ENCODE measurements around the gene TMEM250. TPM values are rescaled to one million over a fixed set of nuclear protein-coding genes. Genes with fewer than 3 reads are reported as not detected.
"Not testable (repeated sequence)": the region's sequence is repeated elsewhere in the genome, so short reads cannot be mapped to it uniquely, and the experiment has no call there.

Gene TMEM250, protein sequence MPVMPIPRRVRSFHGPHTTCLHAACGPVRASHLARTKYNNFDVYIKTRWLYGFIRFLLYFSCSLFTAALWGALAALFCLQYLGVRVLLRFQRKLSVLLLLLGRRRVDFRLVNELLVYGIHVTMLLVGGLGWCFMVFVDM
- total RNA-seq: 30.2 TPM
- long read RNA-seq, partial matches to known transcripts: 55 of 57 reads
- long read RNA-seq, other reads (novel, unspliced or antisense): 0 of 57 reads

DNA sequence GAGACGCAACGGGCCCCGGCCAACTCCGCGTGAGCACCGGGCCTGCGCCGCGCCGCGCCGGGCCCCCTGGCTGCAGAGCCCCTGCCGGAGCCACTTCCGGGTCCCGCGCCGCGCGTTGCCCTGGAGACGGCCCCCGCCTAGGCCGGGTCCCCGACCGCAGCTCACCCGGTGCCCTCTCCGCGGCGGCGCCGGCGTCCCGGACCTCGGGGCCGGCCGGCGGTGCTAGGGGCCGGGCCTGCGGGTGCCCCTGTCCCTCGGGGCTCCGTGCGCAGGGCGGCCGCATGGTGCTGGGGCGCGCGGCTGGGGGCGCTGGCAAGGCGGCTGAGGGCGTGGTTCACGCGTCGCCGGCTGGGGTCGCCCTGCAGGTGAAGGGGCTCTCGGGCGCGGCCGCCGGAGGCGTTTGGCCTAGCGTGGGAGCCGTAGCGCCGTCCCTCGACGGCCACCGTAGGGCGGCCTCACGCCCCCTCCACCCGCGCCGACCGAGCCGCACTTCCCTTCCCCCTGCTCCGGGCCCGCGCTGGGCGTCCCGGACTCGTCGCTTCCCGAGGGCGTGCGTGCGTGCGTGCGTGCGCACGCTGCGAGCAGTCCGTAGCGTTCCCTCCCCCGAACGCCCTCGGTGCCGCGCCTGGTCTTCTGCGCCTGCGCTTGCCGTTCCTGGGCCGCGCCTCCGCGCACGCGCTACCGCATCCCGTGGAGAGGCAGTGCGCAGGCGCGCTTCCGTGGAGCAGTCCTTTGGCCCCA is at the start of gene TMEM250:
TSS of gene TMEM250 (minus strand) at position 556 of the 741 bp plus-strand sequence. CDS start 1,975 bp downstream, outside the sequence.
- peak; percentile 99 for DNase-seq (ENCODE audit: low spot score)

DNA sequence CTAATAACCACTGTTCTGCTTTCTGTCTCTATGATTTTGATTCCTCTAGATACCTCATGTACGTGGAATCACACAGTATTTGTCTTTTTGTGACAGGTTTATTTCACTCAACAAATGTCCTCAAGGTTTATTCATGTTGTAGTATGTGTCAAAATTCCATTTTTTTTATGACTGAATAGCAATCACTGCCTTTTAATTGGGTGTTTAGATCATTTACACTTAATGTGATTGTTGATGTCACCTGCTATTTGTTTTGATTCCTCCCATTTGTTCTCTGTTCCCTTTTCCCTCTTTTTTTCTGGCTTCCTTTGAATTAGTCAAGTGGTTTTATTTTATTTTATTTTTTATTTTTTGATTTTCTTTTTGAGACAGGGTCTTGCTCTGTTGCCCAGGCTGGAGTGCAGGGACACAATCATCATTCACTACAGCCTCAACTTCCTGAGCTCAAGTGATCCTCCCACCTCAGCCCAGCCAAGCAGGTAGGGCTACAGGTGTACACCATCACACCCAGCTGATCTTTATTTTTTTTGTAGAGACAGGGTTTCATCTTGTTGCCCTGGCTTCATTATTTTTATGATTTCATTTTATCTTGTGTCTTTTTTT is 44.7 kb upstream of the TMEM250 start:
- DNase-seq (ENCODE audit: low spot score): no peak

DNA sequence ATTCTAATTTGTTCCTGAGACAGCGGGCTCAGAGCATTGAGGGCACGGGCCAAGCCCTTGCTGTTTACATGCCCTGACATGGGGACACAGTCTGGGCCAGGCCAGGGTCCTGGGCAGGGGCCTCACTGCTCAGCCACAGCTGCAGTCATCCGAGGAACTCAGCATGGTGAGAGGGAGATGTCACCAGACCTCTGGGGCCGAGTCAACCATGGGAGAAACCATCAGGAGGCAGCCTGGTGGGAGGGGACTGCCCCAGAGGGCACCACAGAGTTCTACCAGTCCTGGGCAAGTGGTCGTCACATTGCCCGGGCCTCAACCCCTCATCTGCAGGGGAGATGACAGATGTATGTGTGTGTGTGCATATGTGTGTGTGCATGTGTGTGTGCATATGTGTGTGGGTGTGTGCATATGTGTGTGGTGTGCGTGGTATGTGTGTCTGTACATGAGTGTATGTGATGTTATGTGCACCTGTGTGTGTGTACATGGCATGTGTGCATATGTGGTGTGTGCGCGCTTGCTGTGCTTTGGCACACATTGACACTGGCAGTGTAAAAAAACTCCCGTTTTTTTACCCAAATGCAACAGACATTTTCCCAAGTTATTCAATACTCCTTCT is 42.4 kb upstream of the TMEM250 start:
- no peak for DNase-seq (ENCODE audit: low spot score)

DNA sequence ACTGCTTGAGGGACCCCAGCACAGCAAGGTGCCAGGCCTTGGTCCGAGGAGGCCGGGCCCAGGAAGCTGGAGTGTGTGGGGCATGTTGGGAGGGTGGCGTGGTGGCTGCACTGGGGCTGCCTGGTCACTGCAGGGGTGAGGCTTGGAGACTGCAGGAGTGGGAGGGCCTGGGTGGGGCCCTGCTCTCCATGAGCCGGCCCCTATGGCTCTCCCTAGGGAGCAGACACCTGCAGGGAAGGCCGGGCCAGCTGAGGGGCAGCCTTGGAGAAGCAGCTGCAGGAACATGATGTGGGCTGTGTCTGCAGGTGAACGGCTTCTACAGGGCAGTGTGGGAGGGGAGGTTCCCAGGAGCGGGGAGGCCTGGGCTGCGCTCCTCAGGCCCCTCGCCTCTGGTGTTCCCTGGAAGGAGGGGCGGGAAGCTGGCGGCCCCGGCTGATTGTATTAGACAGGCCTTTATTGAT is 41.7 kb upstream of the TMEM250 start:
- DNase-seq (ENCODE audit: low spot score): no peak

DNA sequence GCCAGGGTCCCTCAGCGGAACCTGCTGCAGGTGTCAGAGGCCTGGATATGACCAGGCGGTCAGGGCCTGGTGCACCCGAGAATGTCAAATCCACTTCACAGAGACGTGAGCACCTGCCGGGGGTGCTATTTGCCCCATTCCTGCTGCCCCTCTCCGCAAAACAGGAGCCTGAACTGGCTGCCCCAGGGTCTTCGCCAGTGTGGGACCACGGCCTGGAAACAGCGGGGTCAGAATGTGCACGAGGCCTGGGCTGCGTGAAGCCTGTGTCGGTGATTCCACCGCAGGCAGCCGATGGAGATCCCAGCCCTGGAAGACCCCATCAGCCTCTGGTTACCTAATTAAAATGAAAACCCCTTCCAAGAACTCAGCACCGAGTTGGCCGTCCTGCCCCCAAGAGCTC is 41.2 kb upstream of the TMEM250 start:
- no peak for DNase-seq (ENCODE audit: low spot score)

DNA sequence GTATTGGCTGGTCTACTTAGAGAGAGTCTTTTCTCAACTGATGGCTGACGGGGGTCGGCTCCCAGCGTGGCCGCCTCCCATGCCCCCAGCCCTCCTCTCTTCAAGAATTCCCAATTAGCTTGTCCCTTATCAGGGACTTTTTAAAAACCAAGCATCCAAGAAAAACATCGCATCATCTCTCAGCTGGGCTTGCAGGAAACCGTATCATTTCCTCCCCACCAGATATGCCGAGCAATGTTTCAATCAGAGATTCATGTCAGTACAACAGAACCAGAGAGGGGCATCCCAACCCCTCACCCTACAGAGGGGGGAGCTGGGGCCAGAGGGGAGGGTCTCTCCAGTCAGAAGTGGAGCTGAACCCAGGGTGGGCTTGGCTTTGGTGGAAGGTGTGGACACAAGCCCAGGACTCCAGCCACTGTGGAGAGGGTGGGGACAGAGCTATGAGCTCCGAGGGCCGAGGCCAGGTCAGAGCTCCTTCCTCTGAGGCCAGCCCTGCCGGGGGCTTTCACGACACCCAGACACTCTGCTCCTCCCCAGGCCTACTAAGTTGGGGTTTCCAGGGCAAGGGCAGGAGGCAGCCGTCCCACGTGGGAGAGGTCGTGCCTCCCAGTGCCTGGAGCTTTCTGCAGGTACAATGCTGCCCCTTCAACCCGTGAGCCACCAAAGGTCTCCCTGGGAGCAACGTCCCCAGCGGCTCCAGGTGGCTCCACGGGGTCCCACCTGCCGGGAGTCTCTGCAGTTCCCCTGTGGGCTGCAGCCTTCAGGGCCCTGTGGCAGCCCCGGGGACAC is 39.0 kb upstream of the TMEM250 start:
- no peak for DNase-seq (ENCODE audit: low spot score)

DNA sequence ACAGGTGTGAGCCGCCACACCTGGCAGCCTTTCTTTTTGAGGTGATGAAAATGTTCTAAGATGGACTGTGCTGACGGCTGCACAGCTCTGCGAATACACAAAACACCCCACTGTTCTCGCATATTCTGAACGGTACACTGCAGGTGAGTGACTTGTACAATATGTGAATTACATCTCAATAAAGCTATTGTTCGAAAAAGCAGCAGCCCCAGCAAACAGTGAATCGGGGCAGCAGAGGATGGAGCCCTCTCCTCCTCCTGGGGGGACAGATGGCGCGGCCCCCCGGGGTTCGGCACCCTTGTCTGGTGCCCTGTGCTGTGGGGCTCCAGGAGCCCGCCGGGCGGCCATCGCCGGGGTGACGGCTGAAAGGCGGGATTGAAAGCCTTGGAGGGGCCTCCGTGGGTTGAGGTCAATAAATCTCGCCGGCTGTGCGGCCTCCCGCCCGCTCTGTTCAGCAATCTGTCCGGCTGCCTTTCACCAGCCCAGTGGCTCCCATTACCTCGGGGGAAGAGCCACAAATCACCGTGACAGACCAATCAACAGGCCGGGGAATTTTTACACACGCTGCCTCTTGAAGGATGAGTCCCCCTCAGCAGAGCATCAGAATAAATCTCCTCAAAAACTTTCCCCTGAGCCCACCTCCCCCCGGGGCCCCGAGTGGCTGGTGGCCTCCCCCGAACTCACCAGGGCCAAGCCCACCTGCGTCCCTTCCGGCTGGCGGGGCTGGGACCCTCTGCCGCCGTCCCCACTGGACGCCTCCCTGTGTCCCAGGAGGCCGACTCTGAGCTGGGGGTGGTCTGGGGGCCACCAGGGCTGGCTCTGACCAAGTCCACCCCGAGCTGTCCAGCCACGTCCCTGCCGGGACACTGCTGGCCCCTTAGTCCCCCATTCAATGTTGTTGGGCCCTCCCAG is 37.8 kb upstream of the TMEM250 start:
- DNase-seq (ENCODE audit: low spot score): no peak

DNA sequence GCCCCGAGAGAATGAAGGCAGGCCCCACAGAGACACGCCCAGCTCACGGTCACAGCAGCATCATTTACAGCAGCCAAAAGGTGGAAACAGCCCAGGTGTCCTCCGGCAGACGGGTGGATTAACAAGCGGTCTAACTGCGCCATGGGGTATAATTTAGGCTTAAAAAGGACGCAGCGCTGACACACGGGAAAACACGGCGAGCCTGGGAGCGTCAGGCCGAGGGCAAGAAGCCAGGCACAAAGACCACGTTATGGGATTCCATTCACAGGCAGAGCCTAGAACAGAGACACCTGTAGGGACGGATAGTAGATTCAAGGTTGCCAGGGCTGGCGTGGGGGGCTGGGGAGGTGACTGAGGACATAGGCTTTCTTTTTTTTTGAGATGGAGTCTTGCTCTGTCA is 36.9 kb upstream of the TMEM250 start:
- no peak for DNase-seq (ENCODE audit: low spot score)

DNA sequence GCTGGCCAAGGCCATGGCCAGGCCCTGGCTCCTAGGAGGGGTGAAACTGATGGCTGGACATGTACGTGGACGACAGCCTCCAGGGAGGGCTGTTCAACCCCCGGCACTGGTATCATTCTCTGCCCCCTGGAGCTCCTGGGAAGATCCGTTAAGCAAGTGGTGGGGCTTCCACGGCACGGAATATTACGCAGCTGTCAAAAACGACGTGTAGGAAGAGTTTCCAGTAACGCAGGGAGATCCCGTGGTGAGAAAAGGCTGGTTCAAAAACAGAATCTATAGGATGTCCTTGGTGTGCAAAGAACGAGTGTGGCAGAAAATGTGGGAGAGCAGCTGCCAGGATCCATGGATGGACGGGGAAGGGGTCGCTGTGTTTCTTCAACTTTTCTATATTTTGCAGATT is 36.3 kb upstream of the TMEM250 start:
- no peak for DNase-seq (ENCODE audit: low spot score)

DNA sequence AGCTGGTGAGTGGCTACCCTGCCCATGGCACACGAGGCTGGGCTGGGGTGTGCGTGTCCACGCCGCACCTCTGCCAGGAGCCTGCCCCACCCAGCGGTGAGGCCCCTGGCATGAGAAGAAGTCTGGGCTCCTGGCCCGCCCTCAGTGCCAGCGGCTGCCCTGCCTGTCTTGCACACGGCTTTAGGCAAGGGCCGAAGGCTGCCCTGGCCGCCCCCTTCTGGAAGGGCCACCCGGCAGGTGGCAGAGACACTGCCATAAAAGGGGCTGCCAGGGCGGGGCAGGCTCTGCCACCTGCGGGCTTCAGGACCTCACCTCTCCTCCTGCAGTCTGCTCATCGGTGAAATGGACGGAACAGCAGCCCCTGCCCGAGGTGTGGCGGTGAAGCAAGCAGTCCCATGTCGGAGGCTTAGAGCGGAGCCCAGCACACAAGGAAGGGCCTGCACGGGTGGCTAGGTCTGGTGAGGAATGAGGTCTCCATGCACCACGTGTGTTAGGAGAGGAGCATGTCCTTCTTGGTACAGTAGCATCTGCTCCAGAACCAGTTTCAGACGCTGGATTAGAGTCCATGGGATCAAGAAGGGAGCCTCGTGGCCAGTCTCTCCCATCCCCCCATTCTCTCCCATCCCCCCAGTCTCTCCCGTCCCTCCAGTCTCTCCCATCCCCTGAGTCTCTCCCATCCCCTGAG is 34.8 kb upstream of the TMEM250 start:
- no peak for DNase-seq (ENCODE audit: low spot score)

DNA sequence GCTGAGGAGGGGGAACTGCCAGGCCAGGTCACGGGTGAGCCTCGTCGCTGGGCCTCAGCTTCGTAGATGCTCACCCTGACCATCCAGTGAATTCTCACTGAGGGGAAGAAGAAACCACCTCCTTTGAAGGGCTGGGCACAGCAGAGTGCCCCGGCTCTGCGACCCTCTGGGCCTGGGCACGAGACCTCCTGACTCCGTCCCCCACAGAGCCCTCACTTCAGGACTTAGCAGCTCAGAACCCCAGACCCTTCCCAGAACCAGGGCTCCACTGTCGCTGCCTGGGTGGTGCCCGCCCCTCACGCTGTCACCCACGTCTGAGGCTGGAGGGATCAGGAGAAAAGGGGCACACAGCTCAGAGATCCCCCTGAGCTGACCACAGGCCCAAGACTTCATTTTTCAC is 34.3 kb upstream of the TMEM250 start:
- DNase-seq (ENCODE audit: low spot score): no peak

DNA sequence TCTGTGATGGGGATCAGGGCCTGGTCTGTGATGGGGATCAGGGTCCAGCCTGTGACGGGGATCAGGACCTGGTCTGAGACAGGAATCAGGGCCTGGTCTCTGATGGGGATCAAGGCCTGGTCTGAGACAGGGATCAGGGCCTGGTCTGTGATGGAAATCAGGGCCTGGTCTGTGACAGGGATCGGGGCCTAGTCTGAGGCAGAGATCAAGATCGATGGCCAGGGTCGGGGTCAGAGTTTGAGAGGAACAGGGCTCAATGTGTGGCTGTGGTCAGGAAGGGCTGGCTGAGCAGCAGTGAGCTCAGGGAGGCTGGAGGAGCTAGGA is 33.8 kb upstream of the TMEM250 start:
- DNase-seq (ENCODE audit: low spot score): no peak

DNA sequence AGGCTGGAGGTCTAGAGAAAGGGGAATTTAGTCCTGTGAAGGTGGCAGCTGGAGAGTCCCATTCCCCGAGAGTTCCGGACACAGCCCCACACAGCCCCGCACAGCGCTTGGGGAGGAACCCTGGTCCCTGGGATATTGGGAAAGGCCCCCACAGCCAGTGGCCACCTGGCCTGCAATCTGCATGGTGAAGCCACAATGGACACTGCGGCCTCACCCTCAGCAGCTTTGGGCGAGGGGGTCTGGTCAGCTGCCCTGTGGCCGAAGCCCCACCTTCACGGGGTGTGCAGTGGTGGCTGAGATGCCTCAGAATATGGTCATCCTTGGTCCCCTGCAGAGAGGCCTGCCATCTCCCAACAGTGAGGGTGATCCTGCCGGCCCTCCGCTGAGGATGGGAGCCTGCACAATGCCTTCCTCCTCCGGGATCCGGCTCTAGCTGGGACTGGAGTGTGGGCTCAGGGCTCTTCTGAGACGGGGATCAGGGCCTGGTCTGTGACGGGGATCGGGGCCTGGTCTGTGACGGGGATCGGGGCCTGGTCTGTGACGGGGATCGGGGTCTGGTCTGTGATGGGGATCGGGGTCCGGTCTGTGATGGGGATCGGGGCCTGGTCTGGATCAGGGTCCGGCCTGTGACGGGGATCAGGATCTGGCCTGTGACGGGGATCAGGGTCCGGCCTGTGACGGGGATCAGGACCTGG is 33.3 kb upstream of the TMEM250 start:
- DNase-seq (ENCODE audit: low spot score): no peak

DNA sequence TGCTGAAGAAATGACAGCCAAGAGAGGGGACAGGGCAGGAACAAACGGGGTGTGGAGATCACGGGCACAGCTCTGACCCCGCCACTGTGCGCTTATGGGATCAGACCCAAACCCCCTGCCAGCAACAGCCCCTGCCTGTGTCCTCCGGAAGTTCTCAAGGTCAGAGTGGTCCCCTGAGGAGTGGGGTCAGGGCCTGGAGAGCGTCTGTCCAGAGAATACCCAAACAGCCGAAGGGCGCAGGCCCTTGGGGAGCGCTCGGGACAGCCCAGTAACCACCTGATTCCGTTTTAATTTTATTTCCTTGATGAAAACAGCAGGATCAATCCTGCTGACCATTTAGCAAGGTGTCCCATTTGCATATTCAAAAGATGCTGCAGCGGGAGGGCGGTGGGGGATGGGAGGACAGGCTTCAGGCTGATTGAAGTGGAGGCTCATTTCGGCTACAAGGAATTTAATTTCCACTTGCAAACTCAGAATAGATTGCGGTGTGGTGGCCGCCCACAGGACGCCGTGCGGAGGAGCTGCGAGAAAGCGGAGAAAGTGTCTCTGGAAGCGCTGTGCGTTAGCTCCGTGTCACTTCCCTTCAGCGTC is 32.6 kb upstream of the TMEM250 start:
- no peak for DNase-seq (ENCODE audit: low spot score)

DNA sequence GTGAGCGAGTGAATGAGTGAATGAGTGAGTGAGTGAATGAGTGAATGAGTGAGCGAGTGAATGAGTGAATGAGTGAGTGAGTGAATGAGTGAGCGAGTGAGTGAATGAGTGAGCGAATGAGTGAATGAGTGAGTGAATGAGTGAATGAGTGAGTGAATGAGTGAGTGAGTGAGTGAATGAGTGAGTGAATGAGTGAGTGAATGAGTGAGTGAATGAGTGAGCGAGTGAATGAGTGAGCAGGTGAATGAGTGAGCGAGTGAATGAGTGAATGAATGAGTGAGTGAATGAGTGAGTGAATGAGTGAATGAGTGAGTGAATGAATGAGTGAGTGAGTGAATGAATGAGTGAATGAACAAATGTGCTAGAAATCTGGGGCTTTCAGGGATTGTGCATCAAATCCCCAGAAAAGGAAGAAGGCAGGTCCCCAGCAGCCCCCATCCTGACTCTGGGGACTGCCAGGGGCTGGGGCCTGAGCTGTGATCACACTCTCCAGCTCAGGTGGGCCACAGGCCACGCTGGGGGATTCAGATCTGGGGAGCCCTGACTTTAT is 32.1 kb upstream of the TMEM250 start:
- DNase-seq (ENCODE audit: low spot score): not testable (repeated sequence)

DNA sequence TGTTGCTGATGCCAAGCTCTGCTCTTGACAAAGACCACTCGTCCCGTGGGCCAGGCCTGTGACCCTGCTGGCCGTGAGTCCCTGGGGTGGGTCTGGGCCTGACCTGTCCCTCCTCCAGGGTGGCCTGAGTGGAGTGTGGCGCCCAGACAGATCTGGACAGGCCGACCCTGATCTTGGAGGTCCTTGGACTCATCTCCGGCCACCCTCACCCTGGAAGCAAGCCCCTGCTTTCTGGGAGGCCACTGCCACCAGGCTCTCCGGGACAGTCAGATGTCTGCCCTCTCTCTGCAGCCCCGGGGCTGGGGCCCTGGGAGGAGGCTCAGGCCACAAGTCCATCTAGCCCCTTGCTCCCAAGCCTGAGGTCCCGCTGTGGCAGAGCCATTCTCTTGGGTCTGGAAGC is 31.2 kb upstream of the TMEM250 start:
- DNase-seq (ENCODE audit: low spot score): no peak

DNA sequence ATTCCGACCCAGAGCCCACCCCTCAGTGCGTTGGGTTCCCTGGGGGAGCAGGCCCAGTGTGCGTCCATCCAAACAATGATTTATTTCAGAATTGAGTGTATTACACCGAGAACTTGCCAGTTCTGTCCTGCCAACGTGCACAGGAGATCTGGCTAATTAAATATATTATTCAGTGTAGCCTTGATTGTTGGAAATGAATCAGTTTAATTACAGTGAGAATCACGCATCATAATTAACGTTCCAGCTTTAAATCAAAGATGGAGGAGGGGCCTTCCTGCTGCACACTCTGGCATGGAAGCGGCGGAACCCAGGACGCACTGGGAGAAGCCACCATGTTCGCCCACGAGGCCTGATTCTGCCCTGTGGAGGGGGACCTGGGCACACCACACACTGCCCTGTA is 30.7 kb upstream of the TMEM250 start:
- no peak for DNase-seq (ENCODE audit: low spot score)

DNA sequence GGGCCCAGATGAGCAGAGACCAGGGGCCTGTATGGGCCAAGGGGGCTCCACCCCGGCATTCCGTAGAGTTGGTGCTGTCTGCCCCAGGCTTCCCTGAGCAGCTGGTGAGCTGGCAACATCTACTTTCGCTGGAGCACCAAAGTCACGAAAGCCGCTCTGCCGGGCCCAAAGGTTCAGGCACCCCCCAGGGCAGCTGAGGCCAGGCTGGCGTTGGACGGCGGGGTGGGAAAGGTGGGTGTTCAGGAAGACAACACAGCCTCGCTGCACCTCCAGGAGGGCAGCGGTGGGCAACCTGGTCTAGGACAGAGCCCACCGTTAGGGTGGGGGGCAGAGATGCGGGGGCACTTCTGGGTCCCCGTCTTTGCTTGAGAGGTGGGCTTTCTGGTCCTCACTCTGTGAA is 30.1 kb upstream of the TMEM250 start:
- DNase-seq (ENCODE audit: low spot score): no peak

Measured in mesenteric fat pad (tissue), 1 donor.